ENCODE results near the gene RFX2.

GRCh38 chr19:5973376-5973775 lies 136.9 kb downstream of the RFX2 start:
- TF ChIP-seq CTCF (IDR thresholded peaks at IDR 0.05; ENCODE audit: insufficient read depth, low read depth, low read length) (no peak), EZH2 (IDR thresholded peaks at IDR 0.05; ENCODE audit: insufficient read depth, low read length) (no peak)
